ENCODE results near the gene PLA2G2C.
"Not testable (repeated sequence)": the region's sequence is repeated elsewhere in the genome, so short reads cannot be mapped to it uniquely, and the experiment has no call there.

Gene PLA2G2C

DNA sequence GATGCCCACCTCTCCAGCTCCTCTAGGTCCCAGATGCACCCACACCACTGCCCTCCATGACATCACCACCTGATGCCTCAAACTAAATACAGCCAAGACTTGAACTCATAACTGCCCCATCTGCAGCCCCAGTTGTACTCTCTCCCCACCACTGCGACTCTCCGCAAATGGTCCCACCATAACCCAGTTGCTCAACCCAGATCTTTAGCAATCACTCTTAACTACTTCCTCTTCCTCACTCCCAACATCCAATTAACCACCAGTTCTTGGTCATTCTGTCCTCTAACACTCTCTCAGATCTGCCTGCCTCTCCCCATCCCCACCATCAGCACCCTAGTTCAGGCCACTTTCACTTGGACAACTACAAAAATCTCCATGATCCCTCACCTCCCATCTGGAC is 36.8 kb upstream of the PLA2G2C start:
- TF ChIP-seq SNAI2 (CRISPR knock-in tag; IDR thresholded peaks at IDR 0.05), result no peak
- no peak for TF ChIP-seq ZFP3 (CRISPR knock-in tag; IDR thresholded peaks at IDR 0.05)
- no peak for TF ChIP-seq OSR1 (CRISPR knock-in tag; IDR thresholded peaks at IDR 0.05)
- no peak for TF ChIP-seq ARNTL (CRISPR knock-in tag; IDR thresholded peaks at IDR 0.05; ENCODE audit: borderline replicate concordance, low read depth)
- no peak for TF ChIP-seq CSDC2 (CRISPR knock-in tag; IDR thresholded peaks at IDR 0.05)
- no peak for TF ChIP-seq TCF4 (CRISPR knock-in tag; IDR thresholded peaks at IDR 0.05; ENCODE audit: borderline replicate concordance)
- no peak for TF ChIP-seq GLIS3 (CRISPR knock-in tag; IDR thresholded peaks at IDR 0.05)
- TF ChIP-seq TSHZ2 (CRISPR knock-in tag; IDR thresholded peaks at IDR 0.05), result no peak
- TF ChIP-seq POU6F1 (CRISPR knock-in tag; IDR thresholded peaks at IDR 0.05; ENCODE audit: borderline replicate concordance, low read depth), result no peak
- TF ChIP-seq ZC3H10 (CRISPR knock-in tag; IDR thresholded peaks at IDR 0.05), result no peak
- TF ChIP-seq RARB (CRISPR knock-in tag; IDR thresholded peaks at IDR 0.05), result no peak
- no peak for TF ChIP-seq ZNF8 (CRISPR knock-in tag; IDR thresholded peaks at IDR 0.05)
- ATAC-seq, result no peak

DNA sequence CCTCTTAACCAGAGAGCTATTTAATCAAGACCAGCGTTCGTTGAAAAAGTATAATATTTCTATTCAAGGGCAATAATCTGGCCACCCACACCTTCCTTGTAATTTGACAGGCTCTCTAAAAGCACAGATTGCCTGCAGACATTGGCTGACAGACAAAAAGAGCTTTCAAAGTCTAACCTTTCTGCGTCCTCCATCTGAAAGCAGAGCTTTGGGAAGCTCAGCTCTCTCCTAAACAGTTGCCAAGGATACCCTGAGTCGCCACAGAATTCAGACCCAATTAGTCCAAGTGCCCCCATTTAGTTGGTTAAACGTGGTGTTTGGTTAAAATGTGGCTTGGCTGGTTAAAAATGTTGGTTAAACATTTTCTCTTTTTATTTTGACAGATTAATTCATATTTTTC is 33.7 kb upstream of the PLA2G2C start:
- no peak for ATAC-seq
- TF ChIP-seq PPARA (CRISPR knock-in tag; IDR thresholded peaks at IDR 0.05; ENCODE audit: borderline replicate concordance) (no peak), ZC3H10 (CRISPR knock-in tag; IDR thresholded peaks at IDR 0.05) (no peak), ZFP30 (CRISPR knock-in tag; IDR thresholded peaks at IDR 0.05) (no peak), RARB (CRISPR knock-in tag; IDR thresholded peaks at IDR 0.05) (no peak), ZNF70 (CRISPR knock-in tag; IDR thresholded peaks at IDR 0.05) (no peak), ZNF8 (CRISPR knock-in tag; IDR thresholded peaks at IDR 0.05) (no peak), ZFP3 (CRISPR knock-in tag; IDR thresholded peaks at IDR 0.05) (no peak), BACH2 (CRISPR knock-in tag; IDR thresholded peaks at IDR 0.05; ENCODE audit: borderline replicate concordance) (no peak), ISL1 (CRISPR knock-in tag; IDR thresholded peaks at IDR 0.05) (no peak), CSDC2 (CRISPR knock-in tag; IDR thresholded peaks at IDR 0.05) (no peak), TCF4 (CRISPR knock-in tag; IDR thresholded peaks at IDR 0.05; ENCODE audit: borderline replicate concordance) (no peak), TSHZ2 (CRISPR knock-in tag; IDR thresholded peaks at IDR 0.05) (no peak), SNAI2 (CRISPR knock-in tag; IDR thresholded peaks at IDR 0.05) (no peak), TOX (CRISPR knock-in tag; IDR thresholded peaks at IDR 0.05; ENCODE audit: borderline replicate concordance) (no peak), GLIS3 (CRISPR knock-in tag; IDR thresholded peaks at IDR 0.05) (no peak), POU6F1 (CRISPR knock-in tag; IDR thresholded peaks at IDR 0.05; ENCODE audit: borderline replicate concordance, low read depth) (no peak)
- TF ChIP-seq, protein P1, sequence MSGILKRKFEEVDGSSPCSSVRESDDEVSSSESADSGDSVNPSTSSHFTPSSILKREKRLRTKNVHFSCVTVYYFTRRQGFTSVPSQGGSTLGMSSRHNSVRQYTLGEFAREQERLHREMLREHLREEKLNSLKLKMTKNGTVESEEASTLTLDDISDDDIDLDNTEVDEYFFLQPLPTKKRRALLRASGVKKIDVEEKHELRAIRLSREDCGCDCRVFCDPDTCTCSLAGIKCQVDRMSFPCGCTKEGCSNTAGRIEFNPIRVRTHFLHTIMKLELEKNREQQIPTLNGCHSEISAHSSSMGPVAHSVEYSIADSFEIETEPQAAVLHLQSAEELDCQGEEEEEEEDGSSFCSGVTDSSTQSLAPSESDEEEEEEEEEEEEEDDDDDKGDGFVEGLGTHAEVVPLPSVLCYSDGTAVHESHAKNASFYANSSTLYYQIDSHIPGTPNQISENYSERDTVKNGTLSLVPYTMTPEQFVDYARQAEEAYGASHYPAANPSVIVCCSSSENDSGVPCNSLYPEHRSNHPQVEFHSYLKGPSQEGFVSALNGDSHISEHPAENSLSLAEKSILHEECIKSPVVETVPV (CRISPR knock-in tag; IDR thresholded peaks at IDR 0.05), result no peak
- TF ChIP-seq, protein P2, sequence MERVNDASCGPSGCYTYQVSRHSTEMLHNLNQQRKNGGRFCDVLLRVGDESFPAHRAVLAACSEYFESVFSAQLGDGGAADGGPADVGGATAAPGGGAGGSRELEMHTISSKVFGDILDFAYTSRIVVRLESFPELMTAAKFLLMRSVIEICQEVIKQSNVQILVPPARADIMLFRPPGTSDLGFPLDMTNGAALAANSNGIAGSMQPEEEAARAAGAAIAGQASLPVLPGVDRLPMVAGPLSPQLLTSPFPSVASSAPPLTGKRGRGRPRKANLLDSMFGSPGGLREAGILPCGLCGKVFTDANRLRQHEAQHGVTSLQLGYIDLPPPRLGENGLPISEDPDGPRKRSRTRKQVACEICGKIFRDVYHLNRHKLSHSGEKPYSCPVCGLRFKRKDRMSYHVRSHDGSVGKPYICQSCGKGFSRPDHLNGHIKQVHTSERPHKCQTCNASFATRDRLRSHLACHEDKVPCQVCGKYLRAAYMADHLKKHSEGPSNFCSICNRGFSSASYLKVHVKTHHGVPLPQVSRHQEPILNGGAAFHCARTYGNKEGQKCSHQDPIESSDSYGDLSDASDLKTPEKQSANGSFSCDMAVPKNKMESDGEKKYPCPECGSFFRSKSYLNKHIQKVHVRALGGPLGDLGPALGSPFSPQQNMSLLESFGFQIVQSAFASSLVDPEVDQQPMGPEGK (CRISPR knock-in tag; IDR thresholded peaks at IDR 0.05; ENCODE audit: borderline replicate concordance), result no peak

DNA sequence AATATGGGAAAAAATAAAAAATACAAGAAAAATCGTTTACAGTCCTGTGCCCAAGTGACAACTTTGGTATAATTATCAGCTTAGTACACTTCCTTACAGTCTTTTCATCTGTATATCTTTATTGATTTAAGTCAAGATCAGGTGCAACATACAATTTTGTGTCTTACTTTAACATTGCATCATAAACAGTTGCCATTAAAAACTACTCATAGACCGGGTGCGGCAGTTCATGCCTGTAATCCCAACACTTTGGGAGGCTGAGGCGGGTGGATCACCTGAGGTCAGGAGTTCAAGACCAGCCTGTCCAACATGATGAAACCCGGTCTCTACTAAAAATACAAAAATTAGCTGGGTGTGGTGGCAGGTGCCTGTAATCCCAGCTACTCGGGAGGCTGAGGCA is 32.7 kb upstream of the PLA2G2C start:
- ATAC-seq, result not testable (repeated sequence)
